ENCODE data around the gene C4BPA.

Gene C4BPA

DNA sequence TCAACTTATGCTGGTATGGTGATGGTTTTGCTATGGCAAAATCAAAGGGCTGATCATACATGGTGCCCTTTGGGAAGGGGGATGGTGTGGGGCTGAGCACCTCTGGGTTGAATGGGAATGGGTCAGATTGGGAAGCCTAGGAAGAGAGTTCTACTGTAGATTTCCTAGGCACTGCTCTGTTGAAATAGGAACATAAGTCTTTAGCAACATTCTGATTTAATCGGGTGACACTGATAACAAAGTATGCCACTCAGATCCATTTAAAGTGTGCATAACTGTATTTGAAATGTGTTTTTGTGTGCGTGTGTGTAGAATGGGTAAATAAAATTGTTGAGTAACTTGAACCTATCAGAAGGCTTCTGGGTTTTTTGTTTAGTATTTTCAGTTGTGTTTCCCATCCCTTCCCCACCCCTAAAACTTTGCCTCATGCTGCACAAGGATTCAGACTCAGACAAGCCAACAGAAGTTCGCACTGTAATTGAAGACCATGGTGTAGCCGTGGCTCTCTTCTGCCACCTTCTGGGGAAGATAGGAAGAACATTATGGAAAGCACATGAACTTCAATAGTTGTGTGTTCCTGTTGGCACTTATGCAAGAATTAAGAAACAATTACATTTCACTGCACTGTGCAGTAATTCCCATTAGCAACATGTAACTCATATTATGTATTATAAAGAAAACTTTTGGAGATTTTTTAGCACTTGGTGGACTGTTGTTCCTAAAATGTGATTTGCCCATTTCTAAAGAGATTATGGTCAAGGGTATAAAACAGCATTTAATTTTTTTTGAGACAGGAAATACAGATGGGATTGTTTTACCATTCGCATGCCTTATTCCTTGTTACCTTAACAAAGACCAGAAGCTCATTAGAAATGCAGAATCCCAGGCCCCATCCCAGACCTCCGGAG is 26.3 kb upstream of the C4BPA start:
- DNase-seq = peak; percentile 25

DNA sequence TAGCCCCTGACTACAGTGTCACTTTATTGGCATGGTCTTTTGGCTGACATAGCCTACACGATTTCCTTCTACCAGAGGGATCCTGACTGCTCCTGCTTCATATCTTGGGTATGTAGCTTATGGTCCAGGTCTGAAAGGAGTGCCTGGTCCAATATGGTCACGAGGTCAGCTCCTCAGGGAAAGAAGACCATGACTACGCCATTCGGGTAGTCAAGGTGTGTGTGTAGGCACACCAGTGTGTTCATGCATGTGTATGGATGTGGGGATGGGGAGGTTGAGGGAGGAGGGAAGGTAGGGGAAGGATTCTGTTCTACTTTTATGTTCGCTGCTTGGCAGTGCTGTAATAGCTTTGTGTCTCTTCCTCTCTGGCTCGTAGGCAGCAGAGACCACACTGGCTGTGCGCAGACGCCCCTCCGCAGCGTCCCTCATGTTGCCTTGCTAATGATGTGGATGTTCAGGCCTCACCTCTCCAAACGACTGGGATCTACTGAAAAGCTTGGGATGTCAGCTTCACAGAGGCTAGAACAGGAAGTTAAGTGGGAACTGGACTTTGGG is 25.4 kb upstream of the C4BPA start:
- no peak for DNase-seq

DNA sequence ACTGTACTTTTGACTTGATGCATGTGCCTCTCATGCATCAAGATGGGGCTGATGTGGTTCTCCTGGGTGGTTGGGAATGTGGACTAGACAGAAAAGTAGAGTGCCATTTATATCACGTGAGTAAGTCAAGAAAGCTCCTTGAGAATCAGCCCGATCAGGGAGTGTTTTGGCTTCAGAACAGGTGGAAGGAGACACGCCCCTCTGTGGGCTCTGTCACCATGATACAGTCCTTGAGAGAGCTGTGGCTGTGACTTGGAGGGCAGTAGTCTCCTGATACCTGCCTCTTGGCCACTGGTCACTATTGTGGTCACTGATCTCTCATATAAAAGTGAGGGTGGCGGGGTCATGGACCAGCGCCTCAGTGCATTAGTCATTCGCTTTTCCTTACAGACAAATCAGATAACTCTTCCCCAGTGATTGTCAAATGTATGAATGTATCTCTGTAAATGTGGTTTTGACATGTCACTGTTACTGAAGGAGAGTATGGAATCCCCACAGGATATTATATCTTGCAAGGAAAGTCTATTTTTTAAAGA is 24.3 kb upstream of the C4BPA start:
- no peak for DNase-seq

DNA sequence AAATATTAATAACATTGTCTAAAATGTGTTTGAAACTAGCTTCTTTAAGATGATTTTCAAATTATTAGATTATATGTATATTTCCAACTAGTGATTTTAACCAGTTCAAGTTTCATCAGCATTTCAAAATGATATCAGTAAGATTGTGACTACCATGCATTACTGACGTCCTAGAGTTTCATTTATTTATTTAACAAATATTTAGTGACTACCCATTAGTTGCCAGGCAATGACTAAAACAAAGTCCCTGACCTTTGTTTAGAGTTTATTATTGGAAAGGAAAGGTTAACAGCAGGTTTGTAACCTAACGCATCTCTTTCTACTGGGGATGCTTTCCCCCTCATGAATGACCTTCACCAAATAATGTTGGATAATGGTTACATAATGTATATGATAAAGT is 22.9 kb upstream of the C4BPA start:
- no peak for DNase-seq

DNA sequence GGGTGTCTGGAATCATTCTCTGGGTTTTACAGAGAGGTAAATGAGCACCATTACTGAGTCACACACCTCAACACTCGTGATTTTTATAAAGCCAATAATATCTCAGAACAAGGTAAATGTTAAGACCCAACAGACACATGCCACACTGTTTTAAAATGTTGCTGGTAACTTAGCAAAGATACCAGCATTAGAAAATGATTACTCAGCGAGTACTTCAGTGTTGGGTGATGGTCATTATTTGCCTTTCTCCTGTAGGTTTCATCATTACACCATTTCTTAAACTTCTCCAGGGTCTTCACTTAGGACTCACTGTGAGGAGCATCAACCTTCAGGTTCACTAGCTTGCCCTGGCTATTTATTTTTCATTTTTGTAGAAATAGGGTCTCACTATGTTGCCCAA is 22.2 kb upstream of the C4BPA start:
- DNase-seq = no peak

DNA sequence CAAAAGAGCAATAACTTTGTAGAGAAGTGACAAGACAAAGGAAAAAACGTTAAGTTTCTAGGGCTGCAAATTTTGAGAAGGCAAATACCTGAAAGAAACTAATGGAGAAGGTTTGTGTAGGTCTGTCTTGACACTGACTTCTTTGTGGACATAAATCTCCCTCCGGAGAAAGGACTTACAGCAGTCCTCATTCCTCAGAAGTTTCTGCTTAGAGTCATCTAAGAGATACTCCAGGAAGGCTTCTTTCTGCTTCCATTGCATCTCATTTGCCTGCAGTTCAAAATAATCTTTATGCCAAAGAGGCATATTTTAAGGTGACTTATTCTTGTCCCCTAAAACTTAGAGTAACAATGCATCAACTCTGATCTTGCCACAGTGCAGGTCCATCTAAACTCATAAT is 19.8 kb upstream of the C4BPA start:
- DNase-seq = no peak

DNA sequence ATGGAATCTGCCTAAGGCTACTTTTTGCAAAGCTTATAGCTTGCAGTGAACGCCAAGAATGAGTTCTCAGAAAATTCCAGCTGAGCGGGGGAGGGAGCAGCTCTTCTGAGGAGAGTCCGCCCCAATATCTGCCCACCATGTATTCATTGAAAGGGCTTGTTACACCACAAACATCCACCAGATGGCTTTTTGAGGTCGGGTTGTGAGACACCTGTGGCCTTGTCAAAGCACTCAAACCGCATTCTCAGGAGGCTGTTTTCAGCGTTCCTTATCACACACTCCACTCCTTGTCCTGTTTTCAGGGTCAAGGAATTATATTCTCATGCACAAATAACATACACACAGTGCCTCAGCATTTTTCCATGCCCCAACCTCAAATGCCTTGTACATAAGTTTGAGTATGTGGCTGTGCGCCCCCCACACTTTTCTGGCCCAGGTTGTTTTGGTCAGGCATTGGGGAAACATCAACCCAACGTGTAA is 19.3 kb upstream of the C4BPA start:
- DNase-seq = peak; percentile 11

DNA sequence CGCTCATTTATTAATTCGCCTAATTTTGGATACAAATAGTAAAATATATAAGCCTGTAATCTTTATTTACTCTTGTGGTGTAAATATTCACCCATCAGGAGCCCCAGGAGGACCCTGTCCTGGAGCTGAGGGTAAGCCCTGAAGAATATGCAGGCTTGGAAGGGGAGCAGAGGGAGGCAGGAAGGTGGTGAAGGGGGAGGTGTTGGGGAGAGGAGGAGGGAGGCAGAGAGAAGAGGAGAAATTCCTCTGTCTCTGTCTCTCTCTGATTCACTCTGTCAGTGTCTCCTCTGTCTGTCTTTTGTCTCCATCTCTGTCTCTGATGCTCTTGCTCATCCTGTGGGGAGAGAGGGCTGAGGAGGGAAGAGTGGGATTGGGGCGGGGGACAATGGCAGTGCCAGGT is 18.1 kb upstream of the C4BPA start:
- DNase-seq = no peak

DNA sequence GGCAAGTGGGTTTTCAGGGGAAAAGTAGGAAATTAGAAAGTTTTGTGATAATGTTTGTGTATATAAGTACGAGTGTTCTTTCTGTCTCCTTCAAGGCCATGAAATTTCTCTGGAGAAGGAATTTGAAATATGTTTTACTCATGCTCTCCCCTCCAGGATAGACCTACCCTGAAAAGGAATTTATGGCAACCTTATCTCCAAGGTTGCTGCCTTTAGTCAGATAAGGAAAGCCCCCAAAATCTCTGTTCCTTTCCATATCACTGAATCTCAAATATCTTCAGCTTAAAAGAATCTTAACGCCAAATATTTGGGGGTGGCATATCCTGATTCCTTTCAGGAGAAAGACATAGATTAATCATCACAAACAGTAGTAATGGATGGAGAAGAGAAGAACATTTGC is 15.9 kb upstream of the C4BPA start:
- no peak for DNase-seq

DNA sequence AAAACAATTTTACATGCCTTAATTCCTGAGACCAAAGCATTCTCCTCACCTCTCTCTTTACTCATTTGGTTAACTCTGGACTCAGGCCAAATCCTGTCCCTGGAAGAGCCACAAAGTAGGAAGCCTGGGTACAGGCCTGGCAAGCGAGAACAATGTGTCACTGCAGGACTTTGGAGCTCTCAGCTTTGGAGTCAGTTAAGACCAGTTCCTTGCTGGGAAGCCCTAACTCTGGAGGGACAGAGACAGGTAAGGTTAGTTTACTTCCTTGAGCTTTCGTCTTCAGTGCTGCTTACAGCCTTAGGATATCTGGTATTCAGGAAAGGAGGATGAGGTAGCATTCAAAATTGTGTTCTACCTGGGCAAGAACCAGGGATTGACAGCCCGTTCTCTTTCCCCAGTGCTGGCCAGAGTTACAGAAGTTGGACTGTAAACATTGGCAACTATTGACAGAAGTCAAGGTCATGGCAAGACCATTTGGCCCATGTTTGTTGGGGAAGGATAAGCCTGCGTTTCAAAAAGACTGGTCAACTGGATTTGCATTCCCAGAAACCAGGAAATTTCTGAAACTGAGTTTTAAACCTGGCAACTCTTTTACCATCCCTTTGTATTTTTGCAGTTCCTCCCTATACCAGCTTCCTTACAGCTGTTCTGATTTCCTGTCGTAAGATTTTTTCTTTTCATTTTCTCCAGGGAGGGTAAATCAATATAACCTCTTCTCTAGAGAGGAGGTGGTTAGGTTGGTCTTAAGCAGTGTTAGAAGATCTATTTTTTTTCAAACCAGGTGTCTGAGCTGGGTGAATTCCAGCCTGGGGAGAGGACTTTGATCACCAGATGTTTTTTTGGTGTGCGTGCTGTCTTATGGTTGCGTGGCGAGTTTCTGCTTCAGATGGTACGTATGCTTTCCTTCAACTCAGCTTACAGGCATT is 15.1 kb upstream of the C4BPA start, which contains the start of gene C4BPB:
Gene C4BPB (plus strand): TSS at position 160 of the 926 bp plus-strand sequence. CDS start 672 bp downstream, at position 832.
- DNase-seq = no peak

DNA sequence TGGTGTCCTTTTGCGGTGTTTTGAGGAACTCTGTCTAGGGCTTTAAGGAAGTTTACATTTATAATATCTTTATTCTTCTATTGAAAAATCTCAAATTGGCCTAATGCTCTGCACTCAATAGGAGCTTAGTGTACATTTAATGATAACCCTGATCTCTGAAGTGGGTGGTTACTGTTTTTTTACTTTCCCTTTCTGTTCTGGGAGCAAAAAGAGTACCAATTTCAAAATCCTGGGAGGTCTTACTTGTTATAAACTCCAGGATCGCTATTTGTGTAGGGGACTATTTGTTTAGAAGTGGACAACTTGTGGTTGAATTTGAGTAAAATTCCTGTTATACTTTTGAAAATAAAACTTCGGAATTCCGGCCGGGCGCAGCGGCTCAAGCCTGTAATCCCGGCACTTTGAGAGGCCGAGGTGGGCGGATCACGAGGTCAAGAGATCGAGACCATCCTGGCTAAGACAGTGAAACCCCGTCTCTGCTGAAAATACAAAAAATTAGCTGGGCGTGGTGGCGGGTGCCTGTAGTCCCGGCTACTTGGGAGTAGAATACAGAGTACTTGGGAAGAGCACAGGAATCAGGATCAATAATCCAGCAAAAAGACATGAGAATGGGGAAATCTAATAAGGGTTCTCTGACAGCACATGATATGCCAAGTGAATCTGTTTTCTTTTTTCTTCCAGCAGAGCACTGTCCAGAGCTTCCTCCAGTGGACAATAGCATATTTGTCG is 14.2 kb upstream of the C4BPA start:
- no peak for DNase-seq

DNA sequence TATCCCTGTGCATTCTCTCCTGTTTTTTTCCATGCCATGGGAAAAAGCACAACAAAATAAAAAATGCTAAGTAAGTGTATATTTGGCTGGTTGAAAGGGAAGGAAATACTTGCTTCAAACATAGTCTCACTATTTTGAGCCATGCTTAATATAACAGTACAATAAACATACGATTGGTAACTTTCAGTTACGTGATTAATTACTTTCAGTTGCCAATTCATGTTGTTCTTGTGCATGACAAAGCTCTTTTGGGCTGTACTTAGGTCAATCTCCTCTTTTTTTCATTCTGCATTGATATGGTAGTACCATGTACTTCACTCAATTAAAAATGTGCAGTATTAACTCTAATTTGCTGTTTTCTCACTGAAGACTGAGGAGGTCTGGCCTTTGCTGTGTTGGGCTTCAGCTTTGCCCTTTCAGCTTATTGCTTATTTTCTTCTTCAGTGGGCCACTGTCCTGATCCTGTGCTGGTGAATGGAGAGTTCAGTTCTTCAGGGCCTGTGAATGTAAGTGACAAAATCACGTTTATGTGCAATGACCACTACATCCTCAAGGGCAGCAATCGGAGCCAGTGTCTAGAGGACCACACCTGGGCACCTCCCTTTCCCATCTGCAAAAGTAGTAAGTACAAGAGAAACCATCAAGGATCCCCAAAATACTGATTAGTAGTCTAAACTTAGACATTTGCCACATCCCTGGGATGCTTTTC is 12.7 kb upstream of the C4BPA start:
- DNase-seq = no peak

DNA sequence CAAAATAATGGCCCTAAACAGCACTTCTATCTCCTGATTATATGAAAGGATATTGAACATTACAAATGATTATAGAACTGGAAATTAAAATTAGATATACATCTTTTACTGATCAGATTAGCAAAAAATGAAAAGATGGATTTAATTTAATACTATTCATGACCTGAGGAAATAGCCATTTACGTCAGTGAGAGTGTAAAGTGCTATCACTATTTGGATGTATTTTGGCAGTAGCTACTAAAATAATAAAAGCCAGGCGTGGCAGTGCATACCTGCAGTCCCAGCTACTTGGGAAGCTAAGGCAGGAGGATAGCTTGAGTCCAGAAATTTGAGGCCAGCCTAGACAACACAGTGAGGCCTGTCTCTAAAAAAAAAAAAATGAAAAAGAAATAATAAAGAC is 10.1 kb upstream of the C4BPA start:
- no peak for DNase-seq

DNA sequence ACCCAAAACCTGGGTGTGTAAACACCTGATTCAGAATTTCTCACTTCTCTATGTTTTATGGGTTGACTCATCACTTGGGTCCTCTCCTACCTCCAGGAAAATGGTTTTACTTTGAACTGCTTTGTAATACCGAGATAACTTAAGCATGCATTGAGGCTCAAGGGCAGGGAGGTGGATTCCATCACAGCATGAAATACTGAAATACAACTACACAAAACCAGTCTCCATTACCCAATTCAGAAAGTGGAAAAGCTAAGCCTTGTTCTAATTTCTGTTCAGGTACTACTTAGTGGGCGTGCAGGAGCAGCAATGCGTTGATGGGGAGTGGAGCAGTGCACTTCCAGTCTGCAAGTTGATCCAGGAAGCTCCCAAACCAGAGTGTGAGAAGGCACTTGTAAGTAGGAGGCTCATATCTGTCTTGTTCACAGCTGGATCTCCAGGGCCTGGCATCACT is 6.1 kb upstream of the C4BPA start:
- no peak for DNase-seq

DNA sequence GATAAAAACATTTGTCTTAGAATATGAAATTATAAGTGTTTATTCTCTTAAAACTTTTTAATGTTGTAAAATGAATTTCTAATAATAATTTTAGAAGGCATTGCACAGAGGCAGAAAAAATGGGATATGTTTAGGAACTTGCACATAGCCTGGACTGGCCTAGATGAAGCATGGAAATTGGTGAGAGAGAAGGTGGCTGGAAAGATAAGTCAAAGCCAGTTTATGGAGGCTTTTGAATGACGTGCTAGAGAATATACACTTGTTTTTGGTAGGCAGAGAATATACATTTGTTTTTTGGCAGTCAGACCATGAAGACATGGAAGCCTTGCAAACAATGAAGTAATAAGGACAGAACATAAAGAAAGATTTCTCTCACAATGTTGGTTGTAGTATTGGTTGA is 2.3 kb upstream of the C4BPA start:
- DNase-seq = no peak

DNA sequence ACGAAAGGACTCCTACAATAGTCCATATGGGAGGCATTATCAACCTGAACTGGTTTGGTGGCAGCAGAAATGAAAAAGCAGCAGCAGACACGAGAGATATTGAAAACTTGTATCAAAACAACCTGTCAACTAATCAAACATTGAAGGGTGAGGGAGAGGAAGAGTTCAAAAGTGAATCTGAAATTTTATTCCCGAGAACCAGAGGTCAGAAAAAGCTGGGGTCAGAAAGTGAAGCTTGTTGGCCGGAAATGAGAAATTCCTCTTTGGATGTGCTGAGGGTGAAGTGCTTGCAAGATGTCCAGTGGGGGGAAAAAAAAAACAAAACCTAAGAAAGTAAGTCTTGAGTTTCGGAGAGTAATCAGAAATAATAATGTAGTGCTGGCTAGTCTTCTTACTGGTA is 1.9 kb upstream of the C4BPA start:
- no peak for DNase-seq

DNA sequence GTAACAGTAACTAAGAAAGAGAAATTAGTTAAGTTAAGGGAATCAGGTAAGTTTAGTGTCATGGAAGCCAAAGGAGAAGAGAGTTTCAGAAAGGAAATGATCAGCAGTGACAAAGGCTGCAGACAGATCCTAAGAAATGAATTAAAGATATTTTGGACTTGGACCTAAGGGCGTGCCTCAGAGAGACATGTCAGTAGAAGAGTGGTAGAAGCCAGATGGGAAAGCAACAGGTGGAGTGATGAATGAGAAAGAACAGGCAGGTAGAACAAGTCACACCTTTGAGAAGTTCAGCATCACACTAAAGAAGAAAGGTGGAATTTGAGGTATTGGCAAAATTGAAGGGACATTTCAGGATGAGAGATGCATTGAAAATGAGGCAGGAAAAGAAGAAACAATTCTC is 1.4 kb upstream of the C4BPA start:
- DNase-seq = no peak

DNA sequence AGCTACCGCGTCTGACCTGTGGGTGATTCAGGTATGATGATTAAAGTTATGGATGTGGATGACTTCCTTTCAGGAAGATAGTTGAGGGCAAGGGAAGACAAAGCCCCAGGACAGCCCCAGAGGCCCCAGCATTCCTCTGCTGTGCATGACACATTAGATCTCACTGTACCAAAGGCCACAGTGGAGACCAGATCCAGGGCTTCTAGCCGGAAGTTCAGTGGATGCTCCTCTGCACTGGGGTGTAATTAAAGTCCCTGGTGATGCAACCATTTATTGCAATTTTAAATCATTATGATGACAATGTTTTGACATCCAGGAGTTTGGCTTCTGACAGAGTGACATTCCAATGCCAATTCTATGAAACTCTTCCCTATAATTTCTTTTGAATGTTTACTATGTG is 5.0 kb downstream of the C4BPA start:
- DNase-seq = no peak

DNA sequence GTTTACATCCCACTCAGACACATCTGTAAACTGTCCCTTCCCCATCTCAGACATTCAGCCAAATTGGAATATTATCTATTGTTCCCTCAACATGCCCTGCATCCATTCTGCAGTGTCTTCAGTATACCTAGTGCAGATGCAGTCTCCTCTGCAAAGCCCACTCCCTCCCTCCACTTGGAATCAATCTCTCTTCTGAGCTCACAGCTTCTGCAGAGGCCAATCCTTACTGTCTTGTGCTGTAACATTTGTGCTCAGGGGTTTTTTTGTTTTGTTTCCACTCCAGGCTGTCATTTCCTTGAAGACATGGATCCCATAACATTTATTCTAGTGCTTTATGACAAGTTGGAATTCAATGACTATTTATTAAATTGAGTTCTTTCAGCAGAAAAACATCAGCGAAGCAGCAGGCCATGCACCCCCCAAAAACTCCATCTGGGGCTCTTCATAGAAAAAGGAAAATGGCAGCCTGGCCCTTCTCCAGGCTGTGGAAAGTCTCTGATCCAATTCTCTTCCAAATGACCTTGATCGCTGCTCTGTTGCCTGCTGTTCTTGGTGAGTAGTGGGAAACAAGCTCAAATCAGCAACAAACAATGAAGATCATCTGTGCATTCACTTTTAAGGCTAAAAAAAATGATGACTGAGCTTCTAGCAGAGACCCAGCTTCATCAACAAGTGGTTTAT is 8.7 kb downstream of the C4BPA start:
- no peak for DNase-seq

DNA sequence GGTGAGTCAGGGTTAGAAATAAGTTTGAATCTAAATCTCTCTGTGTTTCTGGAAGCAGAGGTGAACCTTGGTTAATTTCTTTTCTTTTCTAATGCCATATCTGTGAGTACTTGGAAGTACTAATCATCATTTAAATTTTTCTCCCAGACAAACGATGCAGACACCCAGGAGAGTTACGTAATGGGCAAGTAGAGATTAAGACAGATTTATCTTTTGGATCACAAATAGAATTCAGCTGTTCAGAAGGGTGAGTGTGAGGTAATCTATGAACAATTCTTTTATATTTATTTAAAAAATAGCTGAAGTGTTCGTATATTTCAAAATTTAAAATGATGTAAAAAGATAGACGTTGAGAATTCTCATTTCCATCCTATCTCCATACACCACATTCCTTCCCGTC is 11.2 kb downstream of the C4BPA start:
- DNase-seq = no peak

DNA sequence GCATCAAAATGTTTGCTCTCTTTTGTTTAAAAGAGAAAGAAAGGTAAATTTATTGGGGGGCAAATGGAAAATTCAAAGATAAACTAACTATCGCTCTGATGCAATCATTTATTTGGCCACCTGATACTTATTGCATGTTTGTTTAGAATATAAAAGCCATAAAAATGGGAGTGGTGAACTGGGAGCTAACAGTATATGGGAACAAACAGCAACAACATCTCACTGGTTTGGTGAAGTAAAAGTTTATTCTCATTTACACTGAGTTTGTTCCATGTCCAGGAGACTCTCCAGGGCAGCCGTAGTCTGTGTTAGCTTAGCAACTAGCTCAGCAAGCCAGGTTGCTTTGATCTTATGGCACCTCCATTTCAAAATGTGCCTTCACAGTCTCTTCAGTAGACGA is 20.4 kb downstream of the C4BPA start:
- no peak for DNase-seq

All from NCI-H446 treated with DMSO at 0.1 percent for 48 hours (cell line).